GM12891 (cell line): Measurements from ENCODE around the gene ANKRD61.

Experiments
- DNase-seq: peaks from one replicate; pipeline ENCODE4 v3.0.0; 2011; ENCODE audit warnings: low spot score; ENCODE audit not compliant: insufficient read length
- FAIRE-seq: peaks from 2 replicates; lab custom pipeline; 2011; peaks lifted over from hg19 to GRCh38; lab: Jason Lieb, UNC
- PAX5 ChIP-seq: IDR thresholded peaks from 2 replicates; pipeline ENCODE4 v1.6.1; 2011; ENCODE audit warnings: low read length, moderate library complexity, mild to moderate bottlenecking; ENCODE audit not compliant: insufficient read depth, severe bottlenecking
- POLR2A ChIP-seq: IDR thresholded peaks from 2 replicates; pipeline ENCODE4 v1.6.1; 2011; ENCODE audit warnings: low read depth, low read length, control low read depth
- POLR2AphosphoS5 ChIP-seq: IDR thresholded peaks from 2 replicates; pipeline ENCODE4 v1.6.1; 2011; ENCODE audit warnings: low read depth, low read length, control low read depth
- POU2F2 ChIP-seq: IDR thresholded peaks from 2 replicates; pipeline ENCODE4 v1.6.1; 2011; ENCODE audit warnings: low read depth, mild to moderate bottlenecking, control low read depth, low read length, moderate library complexity
- SPI1 ChIP-seq: IDR thresholded peaks from 2 replicates; pipeline ENCODE4 v1.6.1; 2011; ENCODE audit warnings: low read depth, low read length, control low read depth
- TAF1 ChIP-seq: IDR thresholded peaks from 2 replicates; pipeline ENCODE4 v1.6.1; 2011; ENCODE audit warnings: low read depth, low read length, control low read depth

The ANKRD61 gene

DNA sequence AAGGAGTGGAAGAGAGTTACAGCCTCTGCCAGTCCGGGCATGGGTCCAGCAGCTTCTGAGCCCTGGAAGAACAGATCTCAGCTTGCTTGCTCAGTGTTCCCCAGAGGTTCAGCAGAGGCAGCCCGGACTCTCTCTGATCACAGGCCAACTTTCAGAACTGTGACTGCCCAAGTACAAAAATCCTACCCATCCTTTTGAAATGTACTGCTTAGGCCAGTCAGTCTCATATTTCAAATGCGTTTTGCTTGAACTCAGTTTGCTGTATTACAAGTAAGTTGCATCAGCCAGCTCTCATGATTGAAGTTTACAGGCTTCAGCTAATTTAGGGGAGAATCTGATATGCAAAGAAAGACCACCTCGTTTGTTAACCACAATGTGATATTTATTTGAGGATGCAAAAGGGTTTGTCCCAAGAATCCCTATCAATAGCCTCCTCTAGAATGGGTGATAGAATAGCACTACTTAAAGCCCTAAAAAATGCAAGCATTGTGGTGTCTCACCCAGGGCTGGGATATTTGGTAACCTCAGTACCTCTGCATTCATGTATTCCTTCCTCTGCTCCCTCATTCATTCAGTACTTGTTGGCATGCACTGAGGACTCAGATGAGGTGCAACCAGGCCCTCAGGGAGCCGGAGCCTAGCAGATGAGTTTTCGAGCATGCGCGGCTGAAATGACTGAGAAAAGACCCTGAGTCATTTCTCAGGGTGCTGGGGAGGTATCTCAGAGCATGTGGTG, 15.1 kb upstream of the ANKRD61 start:
- DNase-seq (no peak), FAIRE-seq (no peak)
- TF ChIP-seq PAX5 = no peak
- no peak for TF ChIP-seq TAF1
- TF ChIP-seq SPI1 = no peak

DNA sequence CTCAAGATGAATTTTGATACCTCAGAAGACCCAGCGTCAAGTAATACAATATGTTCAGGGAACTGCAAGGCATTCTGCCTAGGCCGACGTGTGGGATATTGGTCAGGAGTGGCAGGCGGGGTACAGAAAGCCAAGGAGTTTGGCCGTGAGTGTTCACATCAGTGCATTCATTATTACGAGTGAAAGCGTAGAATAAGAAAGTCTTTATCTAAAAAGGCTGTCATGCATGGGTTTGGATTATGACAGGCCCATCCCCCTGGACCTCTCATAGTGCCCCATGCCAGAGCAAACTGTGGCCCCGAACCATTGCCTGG, 14.6 kb upstream of the ANKRD61 start:
- TF ChIP-seq POU2F2 = no peak
- no peak for TF ChIP-seq SPI1
- no peak for TF ChIP-seq TAF1
- no peak for TF ChIP-seq PAX5
- TF ChIP-seq POLR2A = no peak
- TF ChIP-seq POLR2AphosphoS5 = no peak
- DNase-seq (no peak), FAIRE-seq (no peak)

DNA sequence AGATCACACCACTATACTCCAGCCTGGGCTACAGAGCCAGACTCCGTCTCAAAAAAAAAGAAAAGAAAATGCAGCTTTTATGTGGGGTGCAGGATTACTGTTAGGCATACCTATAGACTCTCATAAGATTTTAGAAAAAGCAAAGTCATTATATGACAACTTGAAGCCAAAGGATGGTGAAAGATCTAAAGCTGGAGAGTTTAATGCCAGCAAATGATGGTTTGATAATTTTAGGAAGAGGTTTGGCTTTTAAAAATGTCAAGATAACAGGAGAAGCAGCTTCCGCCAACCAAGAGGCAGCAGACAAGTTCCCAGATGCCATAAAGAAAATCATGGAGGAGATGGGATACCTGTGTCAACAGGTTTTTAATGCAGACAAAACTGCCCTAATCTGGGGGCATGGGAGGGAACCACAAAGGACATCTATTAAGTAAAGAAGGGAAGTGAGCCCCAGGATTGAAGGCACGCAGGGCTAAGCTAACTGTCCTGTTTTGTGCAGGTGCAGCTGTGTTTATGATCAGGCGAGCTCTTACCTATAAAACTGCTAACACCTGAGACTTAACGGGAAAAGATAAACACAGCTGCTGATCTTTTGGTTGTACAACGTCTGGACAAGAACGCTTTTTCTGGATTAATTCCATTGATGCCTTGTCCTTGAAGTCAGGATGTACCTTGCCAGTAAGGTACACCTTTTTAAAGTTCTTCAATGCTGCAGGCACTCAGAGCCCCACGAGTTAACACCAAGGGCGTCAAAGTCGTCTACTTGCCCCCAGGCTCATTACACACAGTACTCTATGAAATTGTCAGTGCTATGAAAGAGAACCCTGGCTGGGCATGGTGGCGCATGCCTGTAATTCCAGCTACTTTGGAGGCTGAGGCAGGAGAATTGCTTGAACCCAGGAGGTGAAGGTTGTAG, 10.5 kb upstream of the ANKRD61 start:
- FAIRE-seq (no peak), DNase-seq (no peak)
- TF ChIP-seq SPI1 = no peak
- no peak for TF ChIP-seq POU2F2
- no peak for TF ChIP-seq PAX5

DNA sequence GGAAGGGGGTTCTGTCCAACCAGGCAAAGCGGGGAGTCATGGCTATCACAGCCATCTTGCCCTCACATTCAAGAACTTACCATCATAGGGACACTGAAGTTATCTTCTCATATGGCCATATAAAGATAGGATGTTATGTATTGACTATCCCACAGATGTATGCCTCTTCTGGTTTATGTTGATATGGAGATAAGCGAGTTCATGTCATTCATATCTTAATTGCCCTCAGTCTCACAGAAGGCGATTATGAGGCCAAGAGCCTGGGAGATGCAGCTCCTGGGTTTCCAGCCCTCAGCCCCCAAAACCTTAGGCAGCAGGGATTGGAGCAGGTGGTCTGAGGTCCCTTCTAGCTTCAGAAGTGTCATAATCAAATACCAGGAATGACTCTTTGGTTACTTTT, 8.5 kb upstream of the ANKRD61 start:
- DNase-seq (no peak), FAIRE-seq (no peak)
- TF ChIP-seq SPI1 (no peak), TAF1 (no peak), POU2F2 (no peak), POLR2A (no peak), POLR2AphosphoS5 (no peak), PAX5 (no peak)

DNA sequence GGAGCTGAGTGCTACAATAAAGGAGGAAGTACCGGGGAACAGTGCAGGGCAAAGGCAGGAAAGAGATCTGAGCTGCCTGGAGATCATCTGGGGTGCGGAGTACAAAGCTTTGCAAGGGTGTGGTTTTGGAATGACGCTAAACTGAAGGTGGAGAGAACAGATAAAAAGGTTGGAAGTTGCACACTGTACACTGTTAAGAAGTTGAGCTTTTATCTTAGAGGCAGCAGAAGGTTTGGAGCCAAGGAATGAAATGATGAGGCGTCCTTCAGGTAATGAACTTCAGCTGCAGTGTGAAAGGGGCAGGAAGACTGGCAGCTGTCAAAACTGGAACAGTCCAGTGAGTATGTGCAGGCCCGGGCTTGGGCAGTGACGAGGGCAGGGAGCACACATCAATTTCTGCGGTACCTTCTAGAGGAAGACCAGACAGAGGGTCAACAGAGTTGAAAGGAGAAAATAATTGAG, 7.2 kb upstream of the ANKRD61 start:
- DNase-seq = no peak
- no peak for FAIRE-seq
- no peak for TF ChIP-seq POLR2A
- TF ChIP-seq TAF1 = no peak
- no peak for TF ChIP-seq POLR2AphosphoS5
- no peak for TF ChIP-seq PAX5
- no peak for TF ChIP-seq POU2F2
- TF ChIP-seq SPI1 = no peak

DNA sequence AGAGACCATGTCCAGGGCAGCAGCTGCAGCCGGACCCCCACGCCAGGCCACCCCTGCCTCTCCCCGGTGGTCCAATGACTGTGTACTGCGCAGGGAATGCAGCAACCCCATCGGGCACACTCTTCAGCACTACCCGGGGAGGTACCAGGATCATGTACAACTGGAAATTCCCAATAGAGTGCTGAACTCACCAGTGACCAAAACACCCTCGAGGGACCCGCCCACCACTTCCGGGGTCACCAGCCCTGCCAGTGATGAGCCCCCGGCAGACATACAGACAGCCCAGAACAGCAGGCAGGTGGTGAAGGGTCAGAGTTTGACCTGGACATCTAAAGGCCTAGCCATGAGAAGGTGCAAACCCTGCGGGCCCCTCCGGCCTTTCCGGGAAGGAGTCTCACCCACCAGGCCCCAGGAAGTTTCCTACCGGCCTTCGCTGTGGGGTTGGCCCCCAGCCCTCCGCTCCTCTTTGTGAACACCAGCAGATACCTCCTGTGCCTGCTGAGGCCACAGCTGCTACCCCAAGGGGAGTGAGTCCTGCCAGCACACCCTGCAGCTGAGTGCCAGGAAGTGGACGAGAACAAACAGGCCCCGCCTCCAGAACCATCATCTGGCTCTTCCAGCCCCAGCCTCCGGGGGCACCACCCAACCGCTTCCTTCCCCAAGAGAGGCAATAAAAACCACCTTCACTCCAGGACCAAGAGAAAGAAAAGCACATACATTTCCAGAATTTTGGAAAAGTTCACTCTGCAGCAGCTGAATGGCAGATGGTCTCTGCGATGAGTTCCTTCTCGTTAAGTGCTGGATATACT, 5.0 kb upstream of the ANKRD61 start:
- DNase-seq (peak; percentile 53), FAIRE-seq (peak; percentile 20)
- TF ChIP-seq POLR2A (no peak), SPI1 (peak; percentile 33; the same call in 1 of the 2 replicates), POLR2AphosphoS5 (no peak), POU2F2 (no peak)

DNA sequence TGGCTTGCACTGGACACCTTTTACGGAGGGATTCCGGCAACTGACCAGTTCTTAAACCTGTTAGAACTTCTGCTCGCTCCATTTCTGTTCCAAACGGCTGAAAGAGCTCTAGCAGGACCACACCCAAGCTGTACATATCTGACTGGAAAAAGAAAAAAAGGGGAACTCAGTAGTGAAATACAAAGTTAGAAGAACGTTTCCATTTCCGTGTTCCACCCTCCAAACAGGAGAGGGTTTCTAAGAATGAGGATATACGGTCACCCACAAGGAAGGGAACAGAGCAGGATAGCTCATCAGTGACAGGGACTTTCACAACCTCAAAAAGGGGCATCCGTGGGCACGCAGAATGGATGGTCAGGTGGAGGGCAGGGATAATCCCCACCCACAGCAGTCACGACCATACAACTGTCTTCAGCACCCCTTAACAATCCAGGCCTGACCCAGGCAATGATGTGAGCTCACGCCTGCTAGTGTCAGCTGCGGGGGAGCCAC, 4.3 kb upstream of the ANKRD61 start:
- DNase-seq (no peak), FAIRE-seq (no peak)
- TF ChIP-seq POLR2A = no peak
- no peak for TF ChIP-seq PAX5
- peak; percentile 80 for TF ChIP-seq SPI1

DNA sequence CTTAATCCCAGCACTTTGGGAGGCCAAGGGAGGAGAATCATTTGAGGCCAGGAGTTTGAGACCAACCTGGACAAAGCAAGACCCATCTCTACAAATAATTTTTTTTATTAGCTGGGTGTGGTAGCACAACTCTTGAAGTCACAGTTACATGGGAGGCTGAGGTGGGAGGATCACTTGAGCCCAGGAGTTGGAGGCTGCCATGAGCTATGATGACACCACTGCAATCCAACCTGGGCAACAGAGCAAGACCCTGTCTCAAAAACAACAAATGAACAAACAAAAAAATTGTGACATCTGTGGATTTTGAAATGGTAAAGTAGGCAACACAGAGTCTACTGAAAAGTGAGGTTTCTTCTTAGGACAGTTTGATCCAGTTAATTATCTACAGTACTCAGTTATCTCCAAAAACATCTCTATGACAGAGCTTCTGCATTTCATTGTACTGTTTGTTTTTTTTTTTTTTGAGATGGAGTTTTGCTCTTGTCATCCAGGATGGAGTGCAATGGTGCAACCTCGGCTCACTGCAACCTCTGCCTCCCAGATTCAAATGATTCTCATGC, 3.3 kb upstream of the ANKRD61 start:
- TF ChIP-seq POLR2A (no peak), POU2F2 (no peak), TAF1 (no peak), PAX5 (no peak), POLR2AphosphoS5 (no peak), SPI1 (no peak)
- DNase-seq (no peak), FAIRE-seq (no peak)

DNA sequence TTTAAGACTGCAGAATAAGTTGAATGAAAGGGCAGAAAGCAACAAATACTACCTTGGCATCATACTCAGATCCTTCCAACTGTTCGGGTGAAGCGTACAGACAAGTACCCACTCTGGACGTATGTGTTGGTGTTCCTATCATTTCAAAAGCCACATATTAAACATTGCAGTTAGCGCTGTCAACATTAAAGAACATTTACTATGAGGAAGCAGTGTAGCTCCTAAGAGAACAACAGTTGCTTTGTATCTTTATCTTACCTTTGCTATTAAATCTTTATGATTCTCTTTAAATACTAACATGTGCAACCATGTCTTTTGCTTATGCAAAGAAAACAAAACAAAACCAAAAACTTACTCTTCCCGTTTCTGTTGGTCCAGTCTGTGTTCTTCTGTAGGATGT, 2.6 kb upstream of the ANKRD61 start:
- DNase-seq (no peak), FAIRE-seq (no peak)
- TF ChIP-seq POLR2A = no peak
- TF ChIP-seq POLR2AphosphoS5 = no peak
- no peak for TF ChIP-seq PAX5
- TF ChIP-seq SPI1 = no peak
- TF ChIP-seq POU2F2 = no peak
- TF ChIP-seq TAF1 = no peak
